ENCODE data around the gene PLCL2. TPM values are rescaled to one million over a fixed set of nuclear protein-coding genes. Genes with fewer than 3 reads are reported as not detected.

The PLCL2 gene
- total RNA-seq, 2 donors from 2014 or later: 17.8 to 20.5 TPM

DNA sequence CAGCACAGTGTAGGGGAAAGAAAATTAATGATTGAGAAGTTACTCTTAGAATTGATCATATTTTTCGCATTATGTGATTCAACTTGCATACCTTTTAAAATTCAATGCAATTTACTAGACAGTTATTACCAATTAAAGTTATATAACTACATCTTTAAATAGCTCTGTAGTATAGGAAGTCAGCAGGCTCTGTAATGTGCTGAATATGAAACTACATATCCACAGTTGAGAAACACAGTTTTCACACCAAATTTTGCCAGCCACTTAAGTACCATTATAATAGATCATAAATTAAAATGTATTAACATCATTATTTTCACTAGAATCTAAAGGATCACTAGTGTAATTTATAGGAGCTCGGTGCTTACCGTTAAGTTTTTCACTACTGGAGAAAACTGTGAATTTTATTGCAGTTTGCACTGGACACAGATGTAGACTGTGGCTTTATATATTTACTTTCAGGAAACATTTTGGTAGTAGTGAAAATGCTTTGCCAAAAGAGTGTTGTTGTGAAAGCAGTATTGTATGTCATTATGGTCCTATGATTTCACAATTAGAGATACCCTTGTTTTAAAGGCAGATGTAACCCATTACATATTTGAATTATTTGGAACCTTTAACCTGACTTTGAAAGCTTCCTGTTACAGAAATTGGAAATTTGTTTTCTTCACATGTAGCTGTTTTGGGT, 113.6 kb downstream of the PLCL2 start:
- H3K27ac Mint-ChIP-seq: no peak overlapping the region
- no peak for ATAC-seq
- no peak for DNase-seq (ENCODE audit: low spot score in 2 of 2)
- H3K9me3 Mint-ChIP-seq: peaks cover 8 to 26% of the 10 kb centered on the region in 2 donors
- peaks cover 0 to 17% of the 10 kb centered on the region in 2 donors for H3K36me3 Mint-ChIP-seq

DNA sequence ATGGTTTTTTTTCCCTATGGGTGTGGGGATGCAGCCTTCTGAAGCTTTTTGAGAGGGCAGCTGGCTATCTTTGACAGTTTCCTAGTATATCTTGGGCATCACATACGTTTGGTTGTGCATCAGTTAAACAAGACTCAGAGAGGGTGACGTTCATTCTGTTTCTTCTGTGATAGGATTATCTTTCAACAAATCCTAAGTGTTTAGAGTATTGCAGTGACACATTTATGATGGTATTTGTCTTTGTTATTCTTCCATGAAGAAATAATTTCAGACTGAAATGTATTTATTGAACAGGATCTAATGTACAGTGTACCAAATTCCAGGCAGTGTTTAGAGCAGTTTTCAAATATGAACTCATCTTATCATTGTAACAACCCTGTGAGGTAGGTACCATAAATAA, 114.4 kb downstream of the PLCL2 start:
- Mint-ChIP-seq H3K27ac (no peak overlapping the region), H3K36me3 (peaks cover 0 to 17% of the 10 kb centered on the region in 2 donors), H3K9me3 (peaks cover 8 to 26% of the 10 kb centered on the region in 2 donors)
- no peak for DNase-seq (ENCODE audit: low spot score in 2 of 2)
- no peak for ATAC-seq

DNA sequence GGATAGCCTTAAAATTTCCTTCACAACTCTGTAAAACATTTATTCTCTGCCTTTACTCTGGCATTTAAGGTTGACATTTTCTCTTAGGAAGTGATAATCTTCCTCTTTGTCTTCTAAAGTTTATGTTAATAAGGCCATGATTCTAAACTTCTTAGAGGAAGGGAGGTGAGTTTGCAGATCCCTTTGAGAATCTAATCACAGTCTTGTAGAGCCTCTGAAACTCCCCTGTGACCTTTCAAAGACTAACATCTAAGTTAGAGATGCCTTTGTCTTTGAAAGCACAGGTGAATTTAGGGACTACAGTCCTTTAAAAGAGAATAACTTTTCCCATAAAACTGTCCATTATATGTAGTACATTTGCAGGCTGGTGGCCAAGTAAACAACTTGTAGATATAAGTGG, 115.1 kb downstream of the PLCL2 start:
- ATAC-seq: no peak
- H3K27ac Mint-ChIP-seq: no peak overlapping the region
- H3K9me3 Mint-ChIP-seq: peaks cover 8 to 26% of the 10 kb centered on the region in 2 donors

DNA sequence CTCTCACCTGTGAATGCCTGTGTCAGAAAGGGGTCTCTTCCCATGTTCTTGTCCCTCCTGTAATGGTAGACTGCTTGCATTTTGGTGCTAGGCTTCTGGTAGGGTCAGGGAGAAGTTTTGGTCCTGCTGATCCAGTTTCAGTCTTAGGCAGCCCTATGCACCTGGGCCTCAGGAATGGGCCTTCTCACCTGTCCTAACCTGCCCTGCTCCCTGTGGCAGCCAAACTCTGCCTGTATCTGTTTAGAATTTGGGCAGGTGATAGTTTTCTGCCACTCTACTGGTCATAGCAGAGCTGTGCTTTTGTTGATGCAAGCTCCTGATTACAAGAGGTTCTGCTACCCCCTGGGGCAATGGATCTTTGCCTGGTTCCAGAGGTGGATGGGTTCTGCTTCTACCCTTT, 118.7 kb downstream of the PLCL2 start:
- ATAC-seq: no peak
- DNase-seq (ENCODE audit: low spot score in 2 of 2): no peak
- Mint-ChIP-seq H3K36me3 (peaks cover 0 to 17% of the 10 kb centered on the region in 2 donors), H3K27ac (peak overlapping the region in 1 of 2 donors; percentile 50), H3K9me3 (peaks cover 8 to 26% of the 10 kb centered on the region in 2 donors)

More for the DNA sequence above, 115.1 kb downstream of the PLCL2 start:
- DNase-seq (ENCODE audit: low spot score in 2 of 2): no peak
- H3K36me3 Mint-ChIP-seq: peaks cover 0 to 17% of the 10 kb centered on the region in 2 donors

- ATAC-seq (no peak), DNase-seq (ENCODE audit: low spot score in 2 of 2) (no peak)
- H3K9me3 Mint-ChIP-seq: peaks cover under 1 to 16% of the 10 kb centered on the region in 2 donors
- H3K36me3 Mint-ChIP-seq: peaks cover 0 to 18% of the 10 kb centered on the region in 2 donors
- no peak overlapping the region for H3K27ac Mint-ChIP-seq
Measured at GRCh38 chr3:17006132-17006852, 121.5 kb downstream of the PLCL2 start.

DNA sequence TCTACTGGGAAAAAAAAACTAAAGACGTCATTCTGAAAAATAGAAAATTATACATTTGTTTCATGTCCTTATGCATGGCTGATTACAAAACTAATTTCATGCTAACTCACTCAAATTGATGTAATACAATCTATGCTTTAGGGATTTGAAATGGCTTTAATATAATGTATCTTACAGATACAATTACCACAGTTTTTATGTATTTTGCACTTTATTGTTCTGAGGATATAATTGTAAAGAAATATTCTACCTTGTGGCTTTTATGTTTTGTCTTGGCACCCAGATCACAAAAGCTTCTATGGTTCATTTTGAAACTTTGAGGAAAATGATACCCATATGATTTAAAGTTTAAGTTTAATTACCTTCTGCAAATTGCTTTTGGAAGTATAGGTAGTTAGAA, 122.5 kb downstream of the PLCL2 start:
- H3K27ac Mint-ChIP-seq: no peak overlapping the region
- ATAC-seq (no peak), DNase-seq (ENCODE audit: low spot score in 2 of 2) (no peak)
- peaks cover 0 to 11% of the 10 kb centered on the region in 2 donors for H3K36me3 Mint-ChIP-seq
- H3K9me3 Mint-ChIP-seq: peaks cover 0 to 8% of the 10 kb centered on the region in 2 donors

- ATAC-seq: no peak
Measured at GRCh38 chr3:17009826-17010225, 125.1 kb downstream of the PLCL2 start.

DNA sequence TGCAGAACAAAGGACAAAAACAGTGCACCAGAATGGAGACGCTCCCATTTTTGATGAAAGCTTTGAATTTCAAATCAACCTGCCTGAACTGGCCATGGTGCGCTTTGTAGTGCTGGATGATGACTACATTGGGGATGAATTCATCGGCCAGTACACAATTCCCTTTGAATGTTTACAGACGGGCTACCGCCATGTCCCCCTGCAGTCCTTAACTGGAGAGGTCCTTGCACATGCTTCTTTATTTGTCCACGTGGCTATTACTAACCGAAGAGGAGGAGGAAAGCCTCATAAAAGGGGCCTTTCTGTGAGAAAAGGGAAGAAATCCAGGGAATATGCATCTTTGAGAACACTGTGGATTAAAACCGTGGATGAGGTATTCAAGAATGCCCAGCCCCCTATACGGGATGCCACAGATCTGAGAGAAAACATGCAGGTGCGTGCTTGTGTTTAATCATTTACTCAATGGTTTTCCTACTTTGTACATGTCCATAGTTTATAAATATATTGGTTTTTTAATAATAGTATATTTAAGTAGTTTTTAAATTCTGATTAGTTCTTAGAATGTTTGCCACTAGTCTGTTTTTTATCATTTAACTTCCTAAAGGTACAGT, 127.1 kb downstream of the PLCL2 start:
- ATAC-seq (no peak), DNase-seq (ENCODE audit: low spot score in 2 of 2) (no peak)
- Mint-ChIP-seq H3K36me3 (peaks cover 5 to 17% of the 10 kb centered on the region in 2 donors), H3K9me3 (no peaks in the 10 kb centered on the region), H3K27ac (no peak overlapping the region)

More at GRCh38 chr3:17009826-17010225, 125.1 kb downstream of the PLCL2 start:
- H3K36me3 Mint-ChIP-seq: peaks cover 0 to 11% of the 10 kb centered on the region in 2 donors
- H3K27ac Mint-ChIP-seq: no peak overlapping the region
- H3K9me3 Mint-ChIP-seq: no peaks in the 10 kb centered on the region
- DNase-seq (ENCODE audit: low spot score in 2 of 2): no peak

- Mint-ChIP-seq H3K27ac (peak overlapping the region in 1 of 2 donors; percentile 41), H3K9me3 (no peaks in the 10 kb centered on the region), H3K36me3 (peaks cover 5 to 17% of the 10 kb centered on the region in 2 donors)
- ATAC-seq (no peak), DNase-seq (ENCODE audit: low spot score in 2 of 2) (no peak)
Measured at GRCh38 chr3:17013050-17013449, 128.3 kb downstream of the PLCL2 start.

DNA sequence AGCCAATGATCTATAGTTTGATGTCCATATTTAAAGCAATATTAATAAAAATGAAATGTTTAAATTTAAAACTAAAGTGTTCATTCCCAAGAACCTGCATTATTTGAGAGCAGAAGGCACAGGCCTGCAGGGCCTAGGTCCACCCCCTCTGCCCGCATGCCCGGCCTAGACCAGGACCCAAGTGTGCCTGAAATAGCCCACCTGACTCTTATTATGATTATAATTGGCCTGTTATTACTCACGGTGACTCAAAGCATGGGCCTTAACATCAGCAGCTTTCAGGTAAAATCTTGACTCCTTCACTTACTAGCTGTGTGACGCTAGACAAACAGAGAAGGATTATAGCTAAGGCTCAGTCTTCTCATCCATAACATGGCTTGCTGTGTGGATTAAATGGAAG, 128.8 kb downstream of the PLCL2 start:
- Mint-ChIP-seq H3K9me3 (no peaks in the 10 kb centered on the region), H3K36me3 (peaks cover 5 to 17% of the 10 kb centered on the region in 2 donors), H3K27ac (peak overlapping the region in 1 of 2 donors; percentile 1)
- ATAC-seq (peak; percentile 28 to 65), DNase-seq (ENCODE audit: low spot score in 2 of 2) (no peak)

DNA sequence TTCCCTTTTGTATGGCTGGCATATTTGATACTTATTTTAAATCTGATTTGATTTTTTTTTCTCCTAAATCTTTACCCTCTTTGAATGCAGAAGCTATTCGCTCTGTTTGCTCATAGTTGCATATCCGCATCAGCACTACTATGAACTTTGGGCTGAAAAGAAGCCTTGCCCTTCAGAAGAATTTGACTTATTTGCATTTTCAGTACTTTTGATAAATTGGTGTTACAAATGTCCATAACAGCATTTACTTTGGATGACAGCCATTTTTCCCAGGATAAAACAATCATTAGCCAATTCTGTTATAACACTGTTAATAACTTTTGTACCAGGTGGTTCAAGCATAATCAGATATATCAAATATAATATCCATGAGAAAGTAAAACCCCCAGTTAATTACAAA, 129.5 kb downstream of the PLCL2 start:
- Mint-ChIP-seq H3K36me3 (peaks cover 5 to 17% of the 10 kb centered on the region in 2 donors), H3K9me3 (no peaks in the 10 kb centered on the region), H3K27ac (no peak overlapping the region)
- DNase-seq (ENCODE audit: low spot score in 2 of 2) (no peak), ATAC-seq (no peak)

DNA sequence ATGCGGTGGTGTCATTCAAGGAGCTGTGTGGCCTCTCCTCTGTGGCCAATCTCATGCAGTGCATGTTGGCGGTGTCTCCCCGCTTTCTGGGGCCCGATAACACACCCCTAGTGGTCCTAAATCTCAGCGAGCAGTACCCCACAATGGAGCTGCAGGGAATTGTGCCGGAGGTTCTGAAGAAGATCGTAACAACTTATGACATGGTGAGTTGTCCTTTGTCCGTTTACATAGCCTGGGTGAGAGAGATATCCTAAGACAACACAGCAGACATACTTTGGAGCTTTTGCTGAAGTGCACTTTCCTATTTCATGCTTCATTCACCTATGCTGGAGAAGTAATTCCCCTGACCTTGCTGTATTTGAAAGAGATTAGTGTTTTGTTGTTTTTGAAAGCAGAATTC, 130.0 kb downstream of the PLCL2 start:
- no peak overlapping the region for H3K27ac Mint-ChIP-seq
- peaks cover 5 to 13% of the 10 kb centered on the region in 2 donors for H3K36me3 Mint-ChIP-seq
- no peaks in the 10 kb centered on the region for H3K9me3 Mint-ChIP-seq
- no peak for DNase-seq (ENCODE audit: low spot score in 2 of 2)
- no peak for ATAC-seq

- Mint-ChIP-seq H3K27ac (peak overlapping the region; percentile 1 to 73), H3K36me3 (peaks cover 0 to 33% of the 10 kb centered on the region in 2 donors), H3K9me3 (peaks cover 0 to 6% of the 10 kb centered on the region in 2 donors)
- no peak for DNase-seq (ENCODE audit: low spot score in 2 of 2)
- no peak for ATAC-seq
Measured at GRCh38 chr3:17021614-17022013, 136.9 kb downstream of the PLCL2 start.

- Mint-ChIP-seq H3K9me3 (peaks cover 0 to 6% of the 10 kb centered on the region in 2 donors), H3K36me3 (peaks cover 0 to 33% of the 10 kb centered on the region in 2 donors), H3K27ac (peak overlapping the region; percentile 80 to 81)
- ATAC-seq: peak; percentile 93 to 97
- peak; percentile 35 to 69 for DNase-seq (ENCODE audit: low spot score in 2 of 2)
Measured at GRCh38 chr3:17023006-17023664, 138.4 kb downstream of the PLCL2 start.

DNA sequence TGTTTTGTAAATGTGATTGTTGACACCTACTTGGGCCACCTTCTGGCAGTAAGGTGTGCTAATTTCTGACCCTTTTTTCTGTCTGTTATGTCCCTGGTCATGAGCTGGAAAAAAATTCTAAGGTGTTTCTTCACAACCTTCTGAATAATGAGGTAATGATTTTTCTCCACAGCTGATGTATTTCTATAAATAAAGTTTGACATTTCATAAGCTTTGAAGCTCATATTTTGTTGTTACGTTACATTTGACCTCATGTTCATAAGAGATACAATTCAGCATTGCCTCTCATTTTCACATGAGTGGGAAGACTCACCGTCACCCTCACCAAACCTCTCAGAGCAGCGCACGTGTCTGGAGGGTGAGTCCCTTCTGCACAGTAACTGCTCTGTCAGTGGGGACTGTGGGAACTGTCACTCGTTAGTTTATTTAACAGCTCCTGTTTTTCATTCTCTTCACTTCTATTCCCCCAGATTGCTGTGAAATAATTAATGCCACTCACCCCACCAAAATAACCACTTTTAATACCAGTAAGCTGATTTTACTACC, 140.9 kb downstream of the PLCL2 start:
- H3K36me3 Mint-ChIP-seq: peaks cover 0 to 33% of the 10 kb centered on the region in 2 donors
- H3K27ac Mint-ChIP-seq: peak overlapping the region; percentile 72 to 79
- DNase-seq (ENCODE audit: low spot score in 2 of 2) (no peak), ATAC-seq (peak; percentile 75 to 81)
- H3K9me3 Mint-ChIP-seq: peaks cover 0 to 6% of the 10 kb centered on the region in 2 donors

GRCh38 chr3:17027318-17027717, 142.6 kb downstream of the PLCL2 start:
- DNase-seq (ENCODE audit: low spot score in 2 of 2) (no peak), ATAC-seq (no peak)
- Mint-ChIP-seq H3K36me3 (peaks cover 0 to 22% of the 10 kb centered on the region in 2 donors), H3K27ac (no peak overlapping the region), H3K9me3 (no peaks in the 10 kb centered on the region)

Data from activated naive CD4-positive, alpha-beta T cell treated with anti-CD3 and anti-CD28 coated beads, Interleukin-2, amount 50 U/mL, for 72 hours (primary cell).